Urothelium cell line (cell line): ENCODE results near the gene POMGNT2.
"Not testable (repeated sequence)": the region's sequence is repeated elsewhere in the genome, so short reads cannot be mapped to it uniquely, and the experiment has no call there.

Source experiments
- DNase-seq: peaks from one replicate; pipeline ENCODE4 v3.0.0; 2011; ENCODE audit warnings: low spot score, mixed read lengths
- FAIRE-seq: peaks from 2 replicates; lab custom pipeline; 2011; peaks lifted over from hg19 to GRCh38; lab: Jason Lieb, UNC

The POMGNT2 gene

GRCh38 chr3:43048470-43048869, 57.4 kb downstream of the POMGNT2 start:
- DNase-seq (no peak), FAIRE-seq (no peak)

DNA sequence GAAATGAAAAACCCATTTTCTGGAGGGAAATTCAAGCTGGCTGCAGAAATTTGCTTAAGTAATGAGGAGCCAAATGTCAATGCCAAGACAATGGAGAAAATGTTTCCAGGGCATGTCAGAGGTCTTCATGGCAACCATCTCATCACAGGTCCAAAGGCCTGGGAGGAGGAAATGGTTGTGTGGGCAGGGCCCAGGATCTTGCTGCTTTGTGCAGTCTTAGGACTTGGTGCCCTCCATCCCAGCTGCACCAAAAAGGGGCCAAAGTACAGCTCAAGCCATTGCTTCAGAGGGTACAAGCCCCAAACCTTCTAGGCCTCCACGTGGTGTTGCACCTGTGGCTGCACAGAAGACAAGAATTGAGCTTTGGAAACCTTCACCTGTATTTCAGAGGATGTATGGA, 59.3 kb downstream of the POMGNT2 start:
- FAIRE-seq (no peak), DNase-seq (no peak)

GRCh38 chr3:43045079-43045478, 60.8 kb downstream of the POMGNT2 start:
- FAIRE-seq = not testable (repeated sequence)

DNA sequence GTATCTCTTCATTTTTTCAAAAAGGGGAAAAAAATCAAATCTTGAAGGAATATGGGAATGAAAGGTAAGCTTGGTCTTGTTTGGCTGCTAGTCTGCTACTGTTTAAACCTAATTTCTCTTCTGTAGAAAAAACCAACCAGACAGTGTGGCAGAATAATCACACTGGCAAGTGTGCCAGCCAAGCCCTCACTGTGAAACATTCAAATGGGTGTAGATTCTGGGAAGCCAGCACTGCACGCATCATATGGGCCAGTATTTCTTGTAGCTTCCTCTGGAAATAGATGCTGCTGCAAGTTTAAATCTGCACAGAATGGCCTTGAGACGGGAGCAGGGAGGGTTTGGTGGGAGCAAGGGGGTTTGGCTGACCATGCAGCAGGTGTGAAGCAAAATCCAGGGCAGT, 62.1 kb downstream of the POMGNT2 start:
- DNase-seq = no peak
- no peak for FAIRE-seq

More at GRCh38 chr3:43045079-43045478, 60.8 kb downstream of the POMGNT2 start:
- not testable (repeated sequence) for DNase-seq

GRCh38 chr3:43043071-43043766, 62.7 kb downstream of the POMGNT2 start:
- DNase-seq (no peak), FAIRE-seq (no peak)

DNA sequence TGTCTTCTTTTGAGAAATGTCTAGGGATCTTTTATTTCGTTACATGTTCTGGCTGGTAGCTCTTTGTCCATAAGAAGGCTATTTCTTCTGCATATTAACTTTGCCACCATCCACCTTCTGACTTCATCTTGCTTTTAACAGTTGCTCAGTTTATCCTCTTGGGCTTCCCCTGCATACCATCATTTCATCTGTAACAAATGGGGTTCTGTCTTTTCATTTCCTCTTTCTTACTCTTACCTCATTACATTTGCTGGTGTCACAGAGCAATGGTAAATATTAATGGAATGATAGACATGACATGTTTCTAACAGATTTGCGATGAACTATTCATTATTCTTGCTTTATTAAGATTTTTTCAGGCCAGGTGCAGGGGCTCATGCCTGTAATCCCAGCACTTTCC, 64.4 kb downstream of the POMGNT2 start:
- FAIRE-seq (no peak), DNase-seq (no peak)

GRCh38 chr3:43038010-43038409, 67.9 kb downstream of the POMGNT2 start:
- FAIRE-seq (peak; percentile 35), DNase-seq (no peak)

DNA sequence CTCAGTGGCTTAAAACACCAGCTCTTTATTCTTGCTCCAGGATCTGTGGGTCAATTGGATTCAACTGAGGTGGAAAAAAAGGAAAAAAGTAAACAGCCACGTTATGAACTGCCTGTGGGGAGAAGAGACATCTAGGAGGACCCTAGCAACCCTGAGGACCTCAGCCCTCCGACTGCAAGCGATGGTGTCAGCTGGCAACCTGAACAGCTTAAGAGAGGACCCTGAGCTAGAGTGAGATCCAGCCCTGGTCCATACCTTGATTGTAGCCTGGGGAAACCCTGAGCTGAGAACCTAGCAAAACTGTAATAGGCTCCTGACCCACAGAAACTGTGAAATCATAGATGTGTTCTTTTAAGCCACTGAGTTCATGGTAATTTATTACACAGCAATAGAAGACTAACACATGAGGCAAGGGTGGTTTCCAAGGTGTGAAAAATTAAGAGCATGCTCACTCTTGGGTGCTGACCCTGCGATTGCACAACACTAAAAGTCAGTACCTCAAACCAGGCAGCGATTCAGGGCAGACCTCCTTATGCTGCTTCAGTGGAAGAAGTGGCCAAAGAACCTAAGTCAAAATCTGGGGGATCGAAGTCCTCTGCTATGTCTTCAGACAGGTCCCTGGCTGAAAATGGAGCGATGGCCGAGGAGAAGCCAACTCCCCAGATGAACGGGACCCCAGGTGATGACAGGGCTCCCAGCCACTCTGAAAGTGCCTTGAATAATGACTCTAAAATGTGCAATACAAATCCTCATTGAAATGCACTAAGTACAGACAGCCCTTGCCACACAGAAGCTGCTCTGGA, 69.1 kb downstream of the POMGNT2 start:
- DNase-seq = no peak
- FAIRE-seq = no peak

DNA sequence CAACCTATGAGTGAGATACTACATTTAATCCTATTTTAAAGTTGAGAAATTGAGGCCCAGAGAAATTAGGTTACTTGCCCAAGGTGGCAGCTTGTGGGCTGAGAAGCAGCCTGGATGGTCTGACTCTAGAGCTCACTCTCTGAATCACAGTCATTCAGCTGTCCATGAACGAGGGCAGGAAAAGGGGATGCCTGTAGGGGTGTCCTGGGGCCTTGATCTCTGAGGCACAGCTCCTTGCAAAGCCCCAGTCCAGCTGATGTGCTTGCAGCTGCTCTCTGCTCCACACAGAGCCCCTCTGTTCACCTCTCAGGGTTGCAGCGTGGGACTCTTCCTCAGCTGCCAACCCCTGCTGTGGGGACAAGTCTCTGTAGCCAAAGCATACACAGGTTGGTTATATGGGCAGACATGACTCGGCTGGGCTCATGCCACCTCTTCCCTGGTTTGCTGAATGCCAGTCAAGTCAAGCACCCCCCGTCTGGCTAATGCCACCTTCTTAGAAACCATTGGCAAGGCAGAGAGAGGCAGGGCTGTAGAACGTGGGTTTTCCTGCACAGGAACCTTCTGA, 70.0 kb downstream of the POMGNT2 start:
- DNase-seq (no peak), FAIRE-seq (no peak)

DNA sequence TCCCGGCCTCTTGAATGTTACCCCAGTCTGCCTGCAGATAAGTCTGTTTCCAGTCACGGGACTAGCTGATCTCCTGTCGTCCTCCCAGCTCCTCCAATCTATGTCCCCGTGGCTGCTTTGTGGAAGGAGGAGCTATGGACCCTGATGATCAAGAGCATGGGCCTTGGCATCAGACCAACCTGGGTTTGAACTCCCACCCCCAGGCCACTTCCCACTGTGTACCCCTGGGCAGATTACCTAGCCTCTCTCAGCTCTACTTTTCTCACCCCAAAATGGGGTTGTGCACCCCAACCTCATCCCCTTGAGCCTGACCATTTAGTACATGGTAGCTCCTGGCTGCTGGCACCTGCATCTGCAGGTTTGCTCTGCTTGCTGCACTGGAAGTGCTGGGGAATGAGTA, 71.0 kb downstream of the POMGNT2 start:
- FAIRE-seq (no peak), DNase-seq (no peak)

DNA sequence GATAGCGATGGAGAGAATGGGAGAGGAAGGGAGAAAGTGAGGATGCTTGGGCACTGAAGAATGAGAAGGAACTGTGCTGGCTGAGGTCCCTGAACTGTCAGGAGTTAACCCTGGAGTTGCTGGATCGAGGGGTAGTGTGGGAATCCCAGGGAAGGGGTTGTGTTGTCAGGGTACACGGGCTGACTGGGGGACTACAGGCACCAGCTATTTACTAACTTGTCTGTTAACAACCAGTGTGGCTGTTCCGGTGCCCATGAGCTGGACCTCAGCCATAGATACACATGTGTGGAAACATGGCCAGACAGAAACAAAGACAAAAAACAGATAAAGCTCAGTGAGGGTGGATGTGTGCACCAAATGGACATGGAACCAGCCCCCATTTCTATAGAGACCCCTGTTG, 71.7 kb downstream of the POMGNT2 start:
- no peak for FAIRE-seq
- no peak for DNase-seq

- DNase-seq (no peak), FAIRE-seq (no peak)
Observed at GRCh38 chr3:43032646-43033628, 72.9 kb downstream of the POMGNT2 start.

GRCh38 chr3:43031889-43032545, 73.9 kb downstream of the POMGNT2 start:
- FAIRE-seq (no peak), DNase-seq (no peak)

DNA sequence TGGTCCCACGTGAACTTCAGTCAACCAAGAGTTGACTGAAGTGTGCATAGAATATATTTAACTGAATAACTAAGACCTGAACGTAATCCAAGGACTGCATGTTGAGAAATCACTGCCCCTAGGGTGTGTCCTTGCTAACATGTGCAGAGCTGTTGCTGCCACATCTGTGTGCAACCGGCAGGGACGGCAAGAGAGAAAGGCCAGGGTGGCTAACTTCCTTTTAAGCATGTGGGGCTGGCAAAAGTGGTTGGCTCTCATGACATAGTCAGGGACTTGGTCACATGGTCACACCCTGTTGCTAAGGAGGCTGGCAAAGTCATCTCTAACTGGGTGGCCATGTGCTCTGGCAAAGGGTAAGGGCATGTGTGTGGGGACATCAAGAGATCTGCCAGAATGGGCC, 74.4 kb downstream of the POMGNT2 start:
- no peak for DNase-seq

GRCh38 chr3:43030162-43030935, 75.5 kb downstream of the POMGNT2 start:
- FAIRE-seq (no peak), DNase-seq (no peak)

More for the DNA sequence above, 74.4 kb downstream of the POMGNT2 start:
- no peak for FAIRE-seq
